AG04449 (cell line): ENCODE data around the gene MCOLN1.

Source experiments
- CTCF ChIA-PET: fragments of 350-600 bp; formaldehyde crosslinking; extraction: SDS; loops from one replicate; lab custom pipeline; 2021; ENCODE audit warnings: antibody characterized with exemption; lab: Yijun Ruan, JAX
- POLR2A ChIA-PET: fragments of 400-600, 350-600 bp; formaldehyde crosslinking; extraction: SDS; loops from one replicate; lab custom pipeline; 2020; ENCODE audit warnings: antibody characterized with exemption, inconsistent platforms; lab: Yijun Ruan, JAX
- DNase-seq: peaks from one replicate; pipeline ENCODE4 v3.0.0-alpha.2; 2010; ENCODE audit warnings: low read depth, low spot score
- H3K4me3 ChIP-seq: 2 replicates; pipeline ENCODE4 v1.5.1; 2011; ENCODE audit warnings: low read depth, mild to moderate bottlenecking, control low read depth, low read length
- CTCF ChIP-seq: IDR thresholded peaks from one replicate; pipeline ENCODE4 v1.5.1; 2011; ENCODE audit warnings: mild to moderate bottlenecking, moderate library complexity, low read length, control low read depth, inconsistent platforms; ENCODE audit not compliant: insufficient read depth; ENCODE audit errors: missing control alignments

The MCOLN1 gene

GRCh38 chr19:7554990-7555864, 32.8 kb downstream of the MCOLN1 start:
- POLR2A ChIA-PET, result no interaction called here
- CTCF ChIA-PET, result interaction anchor here (1.0 to 2.0 kb wide), 3 partner anchors 10 to 14 kb away, joined by 3 to 9 read pairs (median 5); no protein-coding TSS in a partner anchor
- H3K4me3 ChIP-seq, result no peak overlapping the region
- no peak for DNase-seq
- TF ChIP-seq CTCF, result no peak

GRCh38 chr19:7556696-7557315, 34.4 kb downstream of the MCOLN1 start:
- no peak for TF ChIP-seq CTCF
- ChIA-PET POLR2A (no interaction called here), CTCF (interaction anchor here (1.8 kb wide), 1 partner anchor 12 kb away, joined by 7 read pairs; no protein-coding TSS in a partner anchor)
- DNase-seq, result no peak
- no peak overlapping the region for H3K4me3 ChIP-seq

GRCh38 chr19:7558667-7559066, 36.2 kb downstream of the MCOLN1 start:
- TF ChIP-seq CTCF, result no peak
- DNase-seq, result no peak
- no peak overlapping the region for H3K4me3 ChIP-seq
- ChIA-PET POLR2A (no interaction called here), CTCF (interaction anchor here (1.1 to 2.9 kb wide), 3 partner anchors 10 to 204 kb away, joined by 3 to 31 read pairs (median 3); partner anchors contain the start of gene TRAPPC5)

DNA sequence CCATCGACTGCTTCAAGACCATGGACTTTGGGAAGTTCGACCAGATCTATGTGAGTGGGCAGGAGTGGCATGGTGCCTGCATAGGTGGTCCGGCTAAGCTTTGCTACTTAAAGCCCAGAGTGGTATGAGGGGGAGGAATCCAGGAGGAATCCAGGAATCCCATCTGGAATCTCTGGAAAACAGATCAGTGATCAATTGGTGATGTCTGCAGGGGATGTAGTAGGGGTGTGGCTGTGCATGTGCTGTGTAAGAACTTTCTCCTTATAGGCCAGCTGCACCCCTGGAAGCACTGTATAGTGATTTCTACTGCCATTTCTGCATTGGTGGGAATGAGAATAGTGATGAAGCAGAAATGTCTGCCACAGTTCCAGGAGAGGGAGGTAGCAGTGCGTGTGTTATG, 36.7 kb downstream of the MCOLN1 start:
- no peak overlapping the region for H3K4me3 ChIP-seq
- POLR2A ChIA-PET, result no interaction called here
- TF ChIP-seq CTCF, result no peak
- CTCF ChIA-PET, result interaction anchor here (0.9 to 2.9 kb wide), 5 partner anchors 9 to 205 kb away, joined by 3 to 31 read pairs (median 3); partner anchors contain the start of gene TRAPPC5
- DNase-seq, result no peak

- ChIA-PET POLR2A (no interaction called here), CTCF (interaction anchor here (0.9 to 2.9 kb wide), 4 partner anchors 9 to 206 kb away, joined by 3 to 31 read pairs (median 4); partner anchors contain the start of gene TRAPPC5)
- no peak for TF ChIP-seq CTCF
- DNase-seq, result no peak
- no peak overlapping the region for H3K4me3 ChIP-seq
Observed at GRCh38 chr19:7560255-7560654, 37.8 kb downstream of the MCOLN1 start.

GRCh38 chr19:7561325-7561724, 38.9 kb downstream of the MCOLN1 start:
- no peak overlapping the region for H3K4me3 ChIP-seq
- ChIA-PET CTCF (interaction anchor here (1.0 to 1.3 kb wide), 2 partner anchors 120 to 238 kb away, joined by 3 read pairs; partner anchors contain the start of gene TRAPPC5), POLR2A (no interaction called here)
- TF ChIP-seq CTCF, result no peak
- DNase-seq, result no peak
